Liver (tissue), 9 donors: Measurements from ENCODE around the gene UPF1. TPM values are rescaled to one million over a fixed set of nuclear protein-coding genes. Genes with fewer than 3 reads are reported as not detected.

Experiments
- DNase-seq: peaks from one replicate; pipeline ENCODE4 v3.0.0-alpha.2; 2017; ENCODE audit warnings: low spot score
- H3K27ac ChIP-seq, 2 donors: one replicate each; pipeline ENCODE4 v1.7.0; 2013; ENCODE audit warnings: inconsistent platforms in 2 of 2, low read length in 2 of 2, control low read depth in 1 of 2, low read depth in 1 of 2, mild to moderate bottlenecking in 1 of 2
- H3K27me3 ChIP-seq, 4 donors: one replicate each; pipeline versions ENCODE4 v1.6.1 to v1.7.0; 2013; ENCODE audit warnings: low read length in 3 of 4, inconsistent platforms in 1 of 4, mild to moderate bottlenecking in 1 of 4, moderate library complexity in 1 of 4; ENCODE audit not compliant: control insufficient read depth in 4 of 4, insufficient read depth in 4 of 4
- H3K36me3 ChIP-seq, 4 donors: one replicate each; pipeline versions ENCODE4 v1.6.1 to v1.7.0; 2013; ENCODE audit warnings: low read length in 3 of 4, mild to moderate bottlenecking in 3 of 4, low read depth in 1 of 4, moderate library complexity in 1 of 4; ENCODE audit not compliant: control insufficient read depth in 4 of 4, insufficient read depth in 3 of 4
- H3K4me1 ChIP-seq, 4 donors: one replicate each; pipeline versions ENCODE4 v1.6.1 to v1.7.0; 2013; ENCODE audit warnings: low read length in 3 of 4, mild to moderate bottlenecking in 3 of 4, moderate library complexity in 1 of 4; ENCODE audit not compliant: control insufficient read depth in 4 of 4, insufficient read depth in 4 of 4
- H3K4me3 ChIP-seq, 3 donors: one replicate each; pipeline versions ENCODE4 v1.6.1 to v1.7.0; 2013; ENCODE audit warnings: low read length in 3 of 3, control low read depth in 1 of 3, low read depth in 1 of 3, mild to moderate bottlenecking in 1 of 3
- H3K9ac ChIP-seq, 2 donors: one replicate each; pipeline ENCODE4 v1.7.0; 2013; ENCODE audit warnings: low read length in 2 of 2, mild to moderate bottlenecking in 2 of 2, moderate library complexity in 2 of 2, control low read depth in 1 of 2, low read depth in 1 of 2
- H3K9me3 ChIP-seq, 4 donors: one replicate each; pipeline versions ENCODE4 v1.6.1 to v1.7.0; 2013; ENCODE audit warnings: low read length in 3 of 4; ENCODE audit not compliant: control insufficient read depth in 4 of 4
- ATF3 ChIP-seq: IDR thresholded peaks from 2 replicates; pipeline ENCODE4 v1.6.1; 2016; ENCODE audit warnings: antibody characterized with exemption
- EGR1 ChIP-seq, 2 donors: IDR thresholded peaks; 2 replicates each; pipeline ENCODE4 v1.6.1; 2016 to 2018; ENCODE audit warnings: antibody characterized with exemption in 2 of 2, low read depth in 2 of 2
- FOXA2 ChIP-seq: IDR thresholded peaks from 2 replicates; pipeline ENCODE4 v1.6.1; 2016; ENCODE audit warnings: antibody characterized with exemption
- GABPA ChIP-seq, 2 donors: IDR thresholded peaks in 1 of 2; conservative IDR thresholded peaks in 1 of 2; 2 replicates each; pipeline ENCODE4 v1.6.1; 2016; ENCODE audit warnings: antibody characterized with exemption in 2 of 2, mild to moderate bottlenecking in 1 of 2, moderate library complexity in 1 of 2
- JUND ChIP-seq, 2 donors: IDR thresholded peaks; 2 replicates each; pipeline ENCODE4 v1.6.1; 2016; ENCODE audit warnings: antibody characterized with exemption in 2 of 2
- MAX ChIP-seq: IDR thresholded peaks from 2 replicates; pipeline ENCODE4 v1.6.1; 2016; ENCODE audit warnings: antibody characterized with exemption
- NR2F2 ChIP-seq: IDR thresholded peaks from 2 replicates; pipeline ENCODE4 v1.6.1; 2016; ENCODE audit warnings: antibody characterized with exemption
- REST ChIP-seq: IDR thresholded peaks from 2 replicates; pipeline ENCODE4 v1.6.1; 2016; ENCODE audit warnings: antibody characterized with exemption, mild to moderate bottlenecking
- RXRA ChIP-seq, 2 donors: IDR thresholded peaks; 2 replicates each; pipeline ENCODE4 v1.6.1; 2017 to 2018; ENCODE audit warnings: antibody characterized with exemption in 2 of 2, mild to moderate bottlenecking in 1 of 2
- SP1 ChIP-seq: IDR thresholded peaks from 2 replicates; pipeline ENCODE4 v1.6.1; 2018; ENCODE audit warnings: antibody characterized with exemption, mild to moderate bottlenecking
- TAF1 ChIP-seq: conservative IDR thresholded peaks from 2 replicates; pipeline ENCODE4 v1.6.1; 2016; ENCODE audit warnings: antibody characterized with exemption, mild to moderate bottlenecking
- YY1 ChIP-seq: IDR thresholded peaks from 2 replicates; pipeline ENCODE4 v1.6.1; 2016; ENCODE audit warnings: antibody characterized with exemption, mild to moderate bottlenecking
- ZBTB33 ChIP-seq: IDR thresholded peaks from 2 replicates; pipeline ENCODE4 v1.6.1; 2016; ENCODE audit warnings: antibody characterized with exemption
- WGBS: extraction: QIAGEN DNeasy Blood & Tissue Kit; methylation state at CpG from one replicate; pipeline ENCODE4 v1.1.7; 2013; 5-methylcytosine and 5-hydroxymethylcytosine counted together
- polyA plus RNA-seq, 2 donors: library from polyadenylated mRNA; stranded (reverse) in 1 of 2; unstranded in 1 of 2; fragments of 200-250 nt in 1 of 2; fragments of >200 nt in 1 of 2; fragmentation: Nextera tagmentation in 1 of 2; extraction: Ambion mirVana in 1 of 2; gene quantifications; one replicate each; pipeline versions ENCODE4 v1.2.1 to v1.2.3, GENCODE V29; 2013 to 2015
- total RNA-seq, 2 donors: library from RNA; depleted of rRNA; stranded (reverse); fragments of >200 nt; gene quantifications; one replicate each; pipeline ENCODE4 v1.2.3, GENCODE V29; 2014
- donor health status: healthy.
- donor health status: healthy.
- donor health status: healthy.
- donor health status: healthy.
- donor health status: healthy.

The UPF1 gene
- total and polyA plus RNA-seq, 4 donors = 5.7 to 51.0 (median 35.2) TPM

DNA sequence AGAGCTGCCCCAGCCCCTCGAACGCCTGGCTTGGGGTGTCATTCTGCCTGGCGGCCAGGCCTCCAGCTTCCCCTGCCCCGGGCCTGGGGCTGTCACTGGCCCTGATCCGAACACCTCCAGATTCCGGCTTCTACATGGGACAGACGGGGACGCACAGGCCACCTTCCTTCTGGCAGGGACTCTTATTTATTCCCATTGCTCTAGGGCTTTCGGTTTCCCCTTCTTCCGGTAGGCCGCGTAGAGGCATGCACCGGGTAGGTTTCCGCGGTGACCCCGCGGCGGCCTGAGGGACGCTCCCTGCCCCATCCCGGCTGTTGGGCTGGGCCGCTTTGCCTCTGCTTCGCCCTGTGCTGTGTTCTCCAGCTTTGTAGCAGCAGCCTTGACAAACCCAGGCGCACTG is 36.0 kb downstream of the UPF1 start:
- no peak for DNase-seq

GRCh38 chr19:18868380-18869022 is 36.7 kb downstream of the UPF1 start:
- Histone ChIP-seq H3K9ac (no peak overlapping the region), H3K4me3 (peak overlapping the region in 1 of 3 donors; percentile 22)
- TF ChIP-seq NR2F2 (no peak), FOXA2 (no peak), GABPA (IDR thresholded peaks at IDR 0.05 in 1 of 2, conservative IDR thresholded peaks at IDR 0.05 in 1 of 2) (no peak), YY1 (no peak), JUND (IDR thresholded peaks at IDR 0.05) (no peak), ZBTB33 (no peak), MAX (no peak), ATF3 (no peak), REST (no peak), RXRA (IDR thresholded peaks at IDR 0.05) (no peak), EGR1 (IDR thresholded peaks at IDR 0.05; ENCODE audit: low read depth in 2 of 2) (no peak)

More for the DNA sequence above, 36.0 kb downstream of the UPF1 start:
- TF ChIP-seq EGR1 (IDR thresholded peaks at IDR 0.05; ENCODE audit: low read depth in 2 of 2) (no peak), GABPA (IDR thresholded peaks at IDR 0.05 in 1 of 2, conservative IDR thresholded peaks at IDR 0.05 in 1 of 2) (no peak), JUND (IDR thresholded peaks at IDR 0.05) (no peak), MAX (no peak), REST (no peak), RXRA (IDR thresholded peaks at IDR 0.05) (no peak), ATF3 (no peak), TAF1 (no peak), NR2F2 (no peak), SP1 (no peak)
- Histone ChIP-seq H3K27ac (no peak overlapping the region), H3K27me3 (no peaks in the 10 kb centered on the region), H3K4me1 (peaks cover 0 to 17% (median 7%) of the 10 kb centered on the region in 4 donors), H3K36me3 (peaks cover 14 to 49% (median 24%) of the 10 kb centered on the region in 4 donors), H3K9ac (no peak overlapping the region), H3K4me3 (no peak overlapping the region), H3K9me3 (no peaks in the 10 kb centered on the region)
- WGBS = 96% methylated on average over 23 of the region's 23 CpGs

More at GRCh38 chr19:18868380-18869022, 36.7 kb downstream of the UPF1 start:
- Histone ChIP-seq H3K36me3 (peaks cover 11 to 41% (median 22%) of the 10 kb centered on the region in 4 donors), H3K27ac (no peak overlapping the region), H3K4me1 (peaks cover 0 to 17% (median 7%) of the 10 kb centered on the region in 4 donors), H3K27me3 (no peaks in the 10 kb centered on the region), H3K9me3 (no peaks in the 10 kb centered on the region)
- DNase-seq = no peak
- 51% methylated on average over 77 of the region's 77 CpGs for WGBS
